ENCODE results near the gene GPR55.

- TF ChIP-seq EZH2 (IDR thresholded peaks at IDR 0.05; ENCODE audit: borderline replicate concordance, insufficient read depth, low read length, poor library complexity, severe bottlenecking): no peak
- TF ChIP-seq CTCF (IDR thresholded peaks at IDR 0.05; ENCODE audit: poor library complexity, severe bottlenecking): no peak
- TF ChIP-seq POLR2AphosphoS5 (IDR thresholded peaks at IDR 0.05): no peak
- no peak for TF ChIP-seq EP300 (conservative IDR thresholded peaks at IDR 0.05; ENCODE audit: poor library complexity, severe bottlenecking)
Measured at GRCh38 chr2:230886671-230887071, 38.4 kb downstream of the GPR55 start.

Measured in neural cell (in vitro differentiated cells).